KMS-11 (cell line): ENCODE results near the gene DNAJB6.

Source experiments
- H2AFZ ChIP-seq: fragments of 200-600 bp; sonication (generic); 2 replicates; pipeline ENCODE4 v1.6.1; 2016; ENCODE audit warnings: antibody characterized with exemption, mixed run types, low read depth
- H3K27ac ChIP-seq: fragments of 200-600 bp; sonication (generic); 2 replicates; pipeline ENCODE4 v1.6.1; 2016; ENCODE audit warnings: mild to moderate bottlenecking, mixed run types
- H3K27me3 ChIP-seq: fragments of 200-600 bp; sonication (generic); 2 replicates; pipeline ENCODE4 v1.6.1; 2017; ENCODE audit warnings: mild to moderate bottlenecking, low read depth, mixed run types, moderate library complexity; ENCODE audit not compliant: insufficient read depth
- H3K36me3 ChIP-seq: fragments of 200-600 bp; sonication (generic); 2 replicates; pipeline ENCODE4 v1.6.1; 2017; ENCODE audit warnings: mild to moderate bottlenecking, mixed run types; ENCODE audit not compliant: insufficient read depth
- H3K4me1 ChIP-seq: fragments of 200-600 bp; sonication (generic); 2 replicates; pipeline ENCODE4 v1.6.1; 2016; ENCODE audit warnings: mild to moderate bottlenecking, low read depth, mixed run types; ENCODE audit not compliant: poor library complexity, severe bottlenecking
- H3K4me2 ChIP-seq: fragments of 200-600 bp; sonication (generic); 2 replicates; pipeline ENCODE4 v1.7.0; 2016; ENCODE audit warnings: mild to moderate bottlenecking, mixed run types
- H3K4me3 ChIP-seq: fragments of 200-600 bp; sonication (generic); IDR thresholded peaks from 2 replicates; pipeline ENCODE4 v1.6.1; 2017; ENCODE audit warnings: low read depth, low read length, mixed read lengths; ENCODE audit not compliant: insufficient read depth
- H3K79me2 ChIP-seq: fragments of 200-600 bp; sonication (generic); 2 replicates; pipeline ENCODE4 v1.6.1; 2016; ENCODE audit warnings: low read depth, mixed run types; ENCODE audit not compliant: insufficient read depth
- H3K9ac ChIP-seq: fragments of 200-600 bp; sonication (generic); 2 replicates; pipeline ENCODE4 v1.6.1; 2016; ENCODE audit warnings: mild to moderate bottlenecking, mixed run types
- H4K20me1 ChIP-seq: fragments of 200-600 bp; sonication (generic); 2 replicates; pipeline ENCODE4 v1.6.1; 2016; ENCODE audit warnings: mild to moderate bottlenecking, mixed run types; ENCODE audit not compliant: insufficient read depth
- TF ChIP-seq, protein P1 (sequence below): fragments of 200-600 bp; sonication (generic); conservative IDR thresholded peaks from 2 replicates; pipeline ENCODE4 v1.6.1; 2017; ENCODE audit warnings: low read depth, mild to moderate bottlenecking, antibody characterized with exemption, low read length, moderate library complexity, mixed read lengths

The DNAJB6 gene

GRCh38 chr7:157404845-157405481, 68.2 kb downstream of the DNAJB6 start:
- Histone ChIP-seq H3K4me1 (no peaks in the 10 kb centered on the region), H3K4me2 (no peak overlapping the region), H3K9ac (no peak overlapping the region), H3K27ac (no peak overlapping the region), H3K79me2 (no peaks in the 10 kb centered on the region; the same call in 1 of the 2 replicates), H4K20me1 (no peaks in the 10 kb centered on the region; the same call in 1 of the 2 replicates), H2AFZ (no peak overlapping the region), H3K27me3 (no peaks in the 10 kb centered on the region), H3K36me3 (no peaks in the 10 kb centered on the region; the same call in 1 of the 2 replicates), H3K4me3 (no peak overlapping the region)
- TF ChIP-seq, protein P1, sequence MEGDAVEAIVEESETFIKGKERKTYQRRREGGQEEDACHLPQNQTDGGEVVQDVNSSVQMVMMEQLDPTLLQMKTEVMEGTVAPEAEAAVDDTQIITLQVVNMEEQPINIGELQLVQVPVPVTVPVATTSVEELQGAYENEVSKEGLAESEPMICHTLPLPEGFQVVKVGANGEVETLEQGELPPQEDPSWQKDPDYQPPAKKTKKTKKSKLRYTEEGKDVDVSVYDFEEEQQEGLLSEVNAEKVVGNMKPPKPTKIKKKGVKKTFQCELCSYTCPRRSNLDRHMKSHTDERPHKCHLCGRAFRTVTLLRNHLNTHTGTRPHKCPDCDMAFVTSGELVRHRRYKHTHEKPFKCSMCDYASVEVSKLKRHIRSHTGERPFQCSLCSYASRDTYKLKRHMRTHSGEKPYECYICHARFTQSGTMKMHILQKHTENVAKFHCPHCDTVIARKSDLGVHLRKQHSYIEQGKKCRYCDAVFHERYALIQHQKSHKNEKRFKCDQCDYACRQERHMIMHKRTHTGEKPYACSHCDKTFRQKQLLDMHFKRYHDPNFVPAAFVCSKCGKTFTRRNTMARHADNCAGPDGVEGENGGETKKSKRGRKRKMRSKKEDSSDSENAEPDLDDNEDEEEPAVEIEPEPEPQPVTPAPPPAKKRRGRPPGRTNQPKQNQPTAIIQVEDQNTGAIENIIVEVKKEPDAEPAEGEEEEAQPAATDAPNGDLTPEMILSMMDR, result no peak

- no peaks in the 10 kb centered on the region for H3K27me3 ChIP-seq
- H3K27ac ChIP-seq, result no peak overlapping the region
- no peak overlapping the region for H3K9ac ChIP-seq
- TF ChIP-seq, protein P1, result 0 out of 2 replicates have a peak, but pooled peaks have one; percentile 13
- no peaks in the 10 kb centered on the region for H4K20me1 ChIP-seq
- no peak overlapping the region for H2AFZ ChIP-seq
- no peaks in the 10 kb centered on the region; the same call in 1 of the 2 replicates for H3K36me3 ChIP-seq
- no peak overlapping the region for H3K4me2 ChIP-seq
- H3K4me1 ChIP-seq, result no peaks in the 10 kb centered on the region
- no peak overlapping the region for H3K4me3 ChIP-seq
- H3K79me2 ChIP-seq, result no peaks in the 10 kb centered on the region
These were observed 68.7 kb downstream of the DNAJB6 start for GRCh38 chr7:157405501-157405900.

- H4K20me1 ChIP-seq, result no peaks in the 10 kb centered on the region
- no peaks in the 10 kb centered on the region for H3K4me1 ChIP-seq
- H3K79me2 ChIP-seq, result no peaks in the 10 kb centered on the region
- no peak overlapping the region for H3K4me3 ChIP-seq
- H3K36me3 ChIP-seq, result no peaks in the 10 kb centered on the region; the same call in 1 of the 2 replicates
- H3K27ac ChIP-seq, result no peak overlapping the region
- TF ChIP-seq, protein P1, result no peak
- no peak overlapping the region for H3K4me2 ChIP-seq
- no peaks in the 10 kb centered on the region for H3K27me3 ChIP-seq
- no peak overlapping the region for H2AFZ ChIP-seq
- H3K9ac ChIP-seq, result no peak overlapping the region
These were observed 69.4 kb downstream of the DNAJB6 start for GRCh38 chr7:157405914-157406810.

DNA sequence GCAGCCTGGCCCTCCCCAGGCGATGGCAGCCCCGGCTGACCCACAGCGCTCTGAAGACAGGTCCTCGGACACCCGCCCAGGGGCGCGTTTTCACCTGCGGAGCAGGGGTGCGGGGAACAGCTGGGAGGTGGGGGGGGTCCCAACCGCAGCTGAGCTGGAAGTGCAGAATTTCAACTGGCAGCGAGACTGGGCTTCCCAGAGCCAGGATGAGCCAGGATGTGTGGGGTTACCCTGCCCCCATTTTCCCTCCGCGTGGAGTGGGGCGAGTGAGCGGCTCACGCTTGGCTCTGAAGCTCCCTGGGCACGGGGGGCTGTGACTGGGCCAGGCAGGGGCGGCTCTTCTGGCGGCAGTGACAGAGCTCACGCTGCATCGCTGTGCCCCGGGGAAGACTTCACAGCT, 70.2 kb downstream of the DNAJB6 start:
- H3K36me3 ChIP-seq, result no peaks in the 10 kb centered on the region
- H3K27ac ChIP-seq, result no peak overlapping the region
- H2AFZ ChIP-seq, result no peak overlapping the region
- no peak overlapping the region for H3K4me3 ChIP-seq
- H3K27me3 ChIP-seq, result no peaks in the 10 kb centered on the region
- no peaks in the 10 kb centered on the region for H4K20me1 ChIP-seq
- H3K9ac ChIP-seq, result no peak overlapping the region
- H3K79me2 ChIP-seq, result no peaks in the 10 kb centered on the region
- H3K4me2 ChIP-seq, result no peak overlapping the region
- TF ChIP-seq, protein P1, result no peak
- no peaks in the 10 kb centered on the region for H3K4me1 ChIP-seq
